ENCODE measurements around the gene KNDC1.

KNDC1 gene

GRCh38 chr10:133237588-133238465, 77.8 kb downstream of the KNDC1 start, which contains the start of gene VENTX:
VENTX (plus strand) TSS chr10:133237855; CDS start chr10:133237915, 60 bp downstream.
- no peak for TF ChIP-seq GATA3 (IDR thresholded peaks at IDR 0.05; ENCODE audit: low read depth, low read length)
- TF ChIP-seq GATA2 (IDR thresholded peaks at IDR 0.05; ENCODE audit: low read depth, low read length): no peak

DNA sequence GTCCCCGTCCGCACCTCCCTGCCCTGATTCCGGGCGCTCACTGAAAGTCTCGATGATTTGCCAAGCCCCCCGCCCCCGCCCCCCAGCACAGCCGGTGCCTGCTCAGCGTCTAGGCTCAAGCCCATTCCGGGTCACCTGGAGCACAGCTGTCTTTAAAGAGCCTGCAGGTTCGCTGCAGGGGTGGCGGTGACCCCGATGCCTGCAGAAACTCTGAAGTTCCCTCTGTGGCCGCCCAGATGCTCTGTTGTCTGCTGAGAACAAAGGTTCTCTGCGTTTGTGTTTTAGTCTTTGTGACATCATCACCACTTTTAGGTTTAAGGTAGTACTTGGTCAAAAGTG, 78.4 kb downstream of the KNDC1 start:
- TF ChIP-seq GATA2 (IDR thresholded peaks at IDR 0.05; ENCODE audit: low read depth, low read length) (no peak), GATA3 (IDR thresholded peaks at IDR 0.05; ENCODE audit: low read depth, low read length) (no peak)

DNA sequence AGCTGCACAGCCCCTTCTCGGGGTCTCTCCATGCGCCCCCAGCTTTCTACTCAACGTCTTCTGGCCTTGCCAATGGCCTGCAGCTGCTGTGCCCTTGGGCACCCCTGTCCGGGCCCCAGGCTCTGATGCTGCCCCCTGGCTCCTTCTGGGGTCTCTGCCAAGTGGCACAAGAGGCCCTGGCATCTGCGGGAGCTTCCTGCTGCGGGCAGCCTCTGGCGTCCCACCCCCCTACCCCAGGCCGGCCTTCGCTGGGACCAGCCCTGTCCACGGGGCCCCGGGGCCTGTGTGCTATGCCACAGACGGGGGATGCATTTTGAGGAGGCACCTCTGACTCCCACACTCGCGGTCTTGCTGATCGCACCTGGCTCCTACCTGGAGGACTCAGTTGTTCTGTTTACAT, 80.0 kb downstream of the KNDC1 start:
- no peak for TF ChIP-seq GATA3 (IDR thresholded peaks at IDR 0.05; ENCODE audit: low read depth, low read length)
- TF ChIP-seq GATA2 (IDR thresholded peaks at IDR 0.05; ENCODE audit: low read depth, low read length): no peak

DNA sequence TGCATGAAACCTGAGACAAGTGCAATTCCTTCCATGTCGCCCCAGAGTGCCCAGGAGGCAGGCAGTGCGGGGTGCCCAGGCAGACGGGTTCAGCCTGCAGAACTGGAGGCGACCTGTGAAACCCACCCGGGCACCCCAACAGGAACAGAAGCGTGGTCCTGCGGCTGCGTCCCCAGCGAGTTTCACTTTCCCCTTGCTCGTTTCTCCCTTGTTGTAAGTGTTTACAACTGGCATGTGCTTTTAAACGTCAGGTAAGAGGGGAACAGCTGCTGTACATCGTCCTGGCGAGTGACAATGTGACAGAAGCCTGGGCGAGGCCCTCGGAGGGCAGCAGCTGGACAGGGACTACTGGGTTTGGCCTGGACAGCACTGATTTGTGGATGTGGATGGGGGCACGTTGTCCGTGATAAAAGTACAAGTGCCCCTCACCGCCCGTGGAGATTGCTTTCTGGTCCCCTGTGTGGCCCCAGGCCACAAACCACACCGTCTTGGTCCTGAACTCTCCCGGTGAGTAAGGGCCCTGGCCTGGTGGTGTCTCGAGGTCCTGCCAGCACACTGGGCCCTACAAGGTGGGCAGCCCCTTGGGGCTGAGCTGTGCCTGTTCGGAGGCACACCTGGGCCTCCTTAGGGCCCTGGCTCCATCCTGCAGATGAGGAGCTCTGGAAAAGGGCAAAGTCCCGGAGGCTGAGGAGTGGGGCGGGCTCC, 81.6 kb downstream of the KNDC1 start:
- TF ChIP-seq GATA2 (IDR thresholded peaks at IDR 0.05; ENCODE audit: low read depth, low read length): no peak
- TF ChIP-seq GATA3 (IDR thresholded peaks at IDR 0.05; ENCODE audit: low read depth, low read length): no peak

- TF ChIP-seq GATA3 (IDR thresholded peaks at IDR 0.05; ENCODE audit: low read depth, low read length) (no peak), GATA2 (IDR thresholded peaks at IDR 0.05; ENCODE audit: low read depth, low read length) (no peak)
These were observed 82.8 kb downstream of the KNDC1 start for GRCh38 chr10:133242611-133243356.

DNA sequence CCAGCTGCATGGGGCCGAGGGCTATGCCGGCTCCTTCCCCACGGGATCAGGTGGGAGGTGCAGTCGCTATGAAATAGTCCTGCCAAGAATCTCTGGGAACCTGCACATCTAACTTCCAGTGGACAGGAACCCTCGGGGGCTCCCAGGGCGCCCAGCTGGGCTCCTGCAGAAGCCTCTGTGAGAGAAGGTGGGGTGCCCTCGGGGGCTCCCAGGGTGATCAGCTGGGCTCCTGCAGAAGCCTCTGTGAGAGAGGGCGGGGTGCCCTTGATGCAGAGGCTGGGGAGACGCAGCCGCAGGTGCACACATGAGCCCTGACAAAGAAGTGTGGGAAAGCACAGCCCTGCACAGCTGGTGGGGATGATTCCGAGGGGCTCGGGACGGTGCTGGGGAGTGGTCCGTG, 83.6 kb downstream of the KNDC1 start:
- TF ChIP-seq GATA2 (IDR thresholded peaks at IDR 0.05; ENCODE audit: low read depth, low read length) (no peak), GATA3 (IDR thresholded peaks at IDR 0.05; ENCODE audit: low read depth, low read length) (no peak)

DNA sequence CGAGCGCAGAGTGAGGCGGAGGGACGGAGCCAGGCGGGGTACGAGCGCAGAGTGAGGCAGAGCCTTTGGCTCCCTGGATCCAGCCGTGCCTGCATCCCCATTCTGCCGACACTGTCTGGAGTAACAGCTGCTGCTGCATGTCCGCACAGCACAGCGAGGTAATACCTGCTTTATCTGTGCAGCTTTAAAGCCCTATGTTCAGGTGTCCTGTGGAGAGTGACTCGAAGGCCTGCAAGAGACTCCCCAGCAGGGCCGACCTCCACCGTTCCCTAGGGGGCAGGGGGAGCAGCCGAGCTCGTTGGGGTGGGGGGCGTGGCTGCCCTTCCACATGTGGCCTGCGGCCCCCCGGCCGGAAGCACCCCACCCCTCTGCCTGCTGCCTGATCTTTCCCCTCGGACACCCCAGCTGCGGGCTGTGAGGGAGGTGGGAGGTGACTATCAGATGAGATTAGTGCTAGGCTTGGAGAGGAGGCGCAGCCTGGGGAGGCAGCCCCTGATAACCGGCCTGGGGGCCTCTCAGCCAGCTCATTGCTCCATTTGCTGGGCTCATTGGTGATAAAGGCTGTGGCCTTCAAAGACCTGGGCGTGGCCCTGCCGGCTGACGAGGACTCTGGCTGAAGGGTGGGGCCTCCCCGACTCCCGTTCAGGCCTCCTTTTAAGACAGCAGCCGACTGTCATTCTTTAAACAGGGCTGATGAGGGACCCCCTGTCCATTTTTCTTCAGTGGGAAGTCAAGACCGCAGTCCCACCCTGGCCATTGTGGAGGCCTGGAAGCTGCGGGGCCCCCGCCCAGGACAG, 85.6 kb downstream of the KNDC1 start:
- TF ChIP-seq GATA3 (IDR thresholded peaks at IDR 0.05; ENCODE audit: low read depth, low read length) (no peak), GATA2 (IDR thresholded peaks at IDR 0.05; ENCODE audit: low read depth, low read length) (no peak)

GRCh38 chr10:133246236-133246626, 86.2 kb downstream of the KNDC1 start:
- TF ChIP-seq GATA2 (IDR thresholded peaks at IDR 0.05; ENCODE audit: low read depth, low read length) (no peak), GATA3 (IDR thresholded peaks at IDR 0.05; ENCODE audit: low read depth, low read length) (no peak)

DNA sequence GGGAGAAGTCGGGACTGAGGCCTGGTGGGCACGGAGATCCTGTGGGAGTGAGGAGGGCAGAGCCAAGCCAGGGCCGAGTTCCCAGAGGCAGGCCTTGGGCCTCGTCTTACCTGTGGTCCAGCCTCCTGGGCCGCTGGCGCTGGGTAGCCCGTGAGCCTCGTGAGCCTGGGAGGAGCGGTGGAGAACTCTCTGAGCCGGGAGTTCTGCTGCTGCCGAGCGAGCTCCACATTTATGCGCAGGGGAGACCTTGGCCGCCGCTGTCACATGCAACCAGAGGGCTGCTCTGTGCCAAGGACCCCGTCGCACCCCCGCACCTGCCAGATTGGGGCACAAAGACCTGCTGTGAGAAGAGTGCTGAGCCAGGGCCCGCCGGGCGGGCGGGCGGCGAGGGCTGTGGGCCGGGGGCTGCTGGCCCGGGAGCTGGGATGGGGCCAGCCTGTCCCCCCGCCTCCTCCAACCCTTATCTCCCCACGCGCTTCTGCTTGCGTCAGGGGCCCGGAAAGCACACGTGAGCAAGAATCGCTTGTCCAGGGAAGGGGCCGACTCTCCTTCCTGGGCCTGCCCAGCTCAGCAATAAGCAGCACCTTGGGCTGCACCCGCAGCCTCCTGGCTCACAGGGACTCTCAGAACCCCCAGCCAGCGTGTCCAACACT, 87.8 kb downstream of the KNDC1 start:
- no peak for TF ChIP-seq GATA2 (IDR thresholded peaks at IDR 0.05; ENCODE audit: low read depth, low read length)
- TF ChIP-seq GATA3 (IDR thresholded peaks at IDR 0.05; ENCODE audit: low read depth, low read length): no peak

- TF ChIP-seq GATA2 (IDR thresholded peaks at IDR 0.05; ENCODE audit: low read depth, low read length) (no peak), GATA3 (IDR thresholded peaks at IDR 0.05; ENCODE audit: low read depth, low read length) (no peak)
These were observed 88.3 kb downstream of the KNDC1 start for GRCh38 chr10:133248334-133248715.

- no peak for TF ChIP-seq GATA2 (IDR thresholded peaks at IDR 0.05; ENCODE audit: low read depth, low read length)
- no peak for TF ChIP-seq GATA3 (IDR thresholded peaks at IDR 0.05; ENCODE audit: low read depth, low read length)
These were observed 89.2 kb downstream of the KNDC1 start for GRCh38 chr10:133249094-133249780.

GRCh38 chr10:133249975-133250754, 90.1 kb downstream of the KNDC1 start:
- TF ChIP-seq GATA3 (IDR thresholded peaks at IDR 0.05; ENCODE audit: low read depth, low read length) (no peak), GATA2 (IDR thresholded peaks at IDR 0.05; ENCODE audit: low read depth, low read length) (no peak)

All from SH-SY5Y (cell line).